SK-N-SH (cell line): ENCODE results near the gene CYB561D1. TPM values are rescaled to one million over a fixed set of nuclear protein-coding genes. Genes with fewer than 3 reads are reported as not detected.

Experiments
- CTCF ChIA-PET: fragments of 300-600, 350-600 bp; formaldehyde crosslinking; extraction: SDS; loops from one replicate; lab custom pipeline; 2021; lab: Yijun Ruan, JAX
- POLR2A ChIA-PET: fragments of 350-600 bp; sonication (Branson Sonifier 250); formaldehyde crosslinking; extraction: SDS; loops from one replicate; lab custom pipeline; 2020; ENCODE audit warnings: antibody characterized with exemption, inconsistent platforms; lab: Yijun Ruan, JAX
- DNase-seq: peaks from one replicate; pipeline ENCODE4 v3.0.0; 2012
- H2AFZ ChIP-seq: fragments of 200-600 bp; sonication (generic); 2 replicates; pipeline ENCODE4 v1.8.1; 2016; ENCODE audit warnings: antibody characterized with exemption, mild to moderate bottlenecking, low read depth
- H3F3A ChIP-seq: fragments of 200-600 bp; sonication (generic); replicated peaks from 2 replicates; pipeline ENCODE3; 2016; ENCODE audit warnings: antibody characterized with exemption, mild to moderate bottlenecking; ENCODE audit not compliant: insufficient read depth
- H3K27ac ChIP-seq, 2 experiments: fragments of 200-500 bp in 1 of 2; fragments of 200-600 bp in 1 of 2; sonication (Bioruptor generic) in 1 of 2; sonication (generic), shearing (Covaris generic) in 1 of 2; 2 replicates each; pipeline versions ENCODE4 v1.5.1 to v1.6.1; 2014 to 2016; ENCODE audit warnings: low read depth in 2 of 2, inconsistent platforms in 1 of 2, low read length in 1 of 2, mild to moderate bottlenecking in 1 of 2, mixed read lengths in 1 of 2
- H3K27me3 ChIP-seq: fragments of 200-600 bp; sonication (generic), shearing (Covaris generic); 2 replicates; pipeline ENCODE4 v1.6.1; 2016; ENCODE audit warnings: mixed run types; ENCODE audit not compliant: insufficient read depth
- H3K36me3 ChIP-seq, 2 experiments: fragments of 200-500 bp in 1 of 2; fragments of 200-600 bp in 1 of 2; sonication (Bioruptor generic) in 1 of 2; sonication (generic) in 1 of 2; replicated peaks in 1 of 2; 2 replicates each; pipeline versions ENCODE3 to v1.5.1; 2014 to 2016; ENCODE audit warnings: low read length in 1 of 2, mild to moderate bottlenecking in 1 of 2; ENCODE audit not compliant: insufficient read depth in 2 of 2, control insufficient read depth in 1 of 2
- H3K4me1 ChIP-seq, 2 experiments: fragments of 200-500 bp in 1 of 2; fragments of 200-600 bp in 1 of 2; sonication (Bioruptor generic) in 1 of 2; sonication (generic), shearing (Covaris generic) in 1 of 2; 2 replicates each; pipeline versions ENCODE4 v1.5.1 to v1.6.1; 2014 to 2016; ENCODE audit warnings: low read depth in 1 of 2, low read length in 1 of 2, mixed run types in 1 of 2; ENCODE audit not compliant: insufficient read depth in 2 of 2, control insufficient read depth in 1 of 2
- H3K4me2 ChIP-seq: fragments of 200-600 bp; sonication (generic), shearing (Covaris generic); 2 replicates; pipeline ENCODE4 v1.6.1; 2017; ENCODE audit warnings: mixed run types
- H3K4me3 ChIP-seq, 2 experiments: fragments of 200-500 bp in 1 of 2; fragments of 200-600 bp in 1 of 2; sonication (Bioruptor generic) in 1 of 2; sonication (generic), shearing (Covaris generic) in 1 of 2; 2 replicates each; pipeline versions ENCODE4 v1.5.1 to v1.8.1; 2014 to 2016; ENCODE audit warnings: low read depth in 2 of 2, inconsistent platforms in 1 of 2, low read length in 1 of 2, mild to moderate bottlenecking in 1 of 2, mixed read lengths in 1 of 2, moderate library complexity in 1 of 2
- H3K79me2 ChIP-seq: fragments of 200-600 bp; sonication (generic); 2 replicates; pipeline ENCODE4 v1.8.1; 2017; ENCODE audit warnings: mild to moderate bottlenecking; ENCODE audit not compliant: insufficient read depth
- H3K9ac ChIP-seq: fragments of 200-600 bp; sonication (generic); 2 replicates; pipeline ENCODE4 v1.6.1; 2017; ENCODE audit warnings: mixed run types
- H3K9me2 ChIP-seq: fragments of 200-600 bp; sonication (generic); 2 replicates; pipeline ENCODE4 v1.6.1; 2017; ENCODE audit warnings: mixed run types
- H3K9me3 ChIP-seq: fragments of 200-600 bp; sonication (generic); 2 replicates; pipeline ENCODE4 v1.6.1; 2017; ENCODE audit warnings: mixed run types, mild to moderate bottlenecking, moderate library complexity
- H4K20me1 ChIP-seq: fragments of 200-600 bp; sonication (generic); 2 replicates; pipeline ENCODE4 v1.6.1; 2017; ENCODE audit warnings: mild to moderate bottlenecking, mixed run types; ENCODE audit not compliant: insufficient read depth
- CHD2 ChIP-seq: fragments of 150-350 bp; IDR thresholded peaks from 2 replicates; pipeline ENCODE4 v1.6.1; 2018; ENCODE audit warnings: low read length; ENCODE audit not compliant: partially characterized antibody
- ELF1 ChIP-seq: IDR thresholded peaks from 2 replicates; pipeline ENCODE4 v1.4.0; 2012
- EP300 ChIP-seq, 2 experiments: IDR thresholded peaks; 2 replicates each; pipeline versions ENCODE4 v1.4.0 to v1.6.1; 2012; ENCODE audit warnings: borderline replicate concordance in 1 of 2, low read depth in 1 of 2, low read length in 1 of 2
- FOXJ3 ChIP-seq: sonication (generic); formaldehyde crosslinking; IDR thresholded peaks from 2 replicates; pipeline ENCODE4 v1.5.1; 2020; ENCODE audit warnings: mild to moderate bottlenecking, missing genetic modification reagents
- GABPA ChIP-seq: IDR thresholded peaks from 2 replicates; pipeline ENCODE4 v1.4.0; 2012; ENCODE audit warnings: low read depth, mild to moderate bottlenecking
- GATA2 ChIP-seq: sonication (generic); formaldehyde crosslinking; IDR thresholded peaks from 2 replicates; pipeline ENCODE4 v1.5.0; 2020; ENCODE audit warnings: mild to moderate bottlenecking, missing genetic modification reagents
- MEF2A ChIP-seq: IDR thresholded peaks from 2 replicates; pipeline ENCODE4 v1.4.0; 2012; ENCODE audit warnings: low read depth, borderline replicate concordance
- MXI1 ChIP-seq: IDR thresholded peaks from 2 replicates; pipeline ENCODE4 v1.6.1; 2012; ENCODE audit warnings: mild to moderate bottlenecking, low read depth, low read length, improper control_type of control experiment
- NFIC ChIP-seq: IDR thresholded peaks from 2 replicates; pipeline ENCODE4 v1.4.0; 2012; ENCODE audit warnings: borderline replicate concordance
- NRF1 ChIP-seq: IDR thresholded peaks from 2 replicates; pipeline ENCODE4 v1.6.1; 2012; ENCODE audit warnings: low read depth, mild to moderate bottlenecking, low read length
- POLR2AphosphoS5 ChIP-seq: IDR thresholded peaks from 2 replicates; pipeline ENCODE4 v1.6.1; 2012; ENCODE audit warnings: low read depth, low read length
- RAD21 ChIP-seq: IDR thresholded peaks from 2 replicates; pipeline ENCODE4 v1.6.1; 2012; ENCODE audit warnings: mild to moderate bottlenecking, low read length
- SIN3A ChIP-seq: IDR thresholded peaks from 2 replicates; pipeline ENCODE4 v1.6.1; 2012; ENCODE audit warnings: low read depth, mild to moderate bottlenecking, low read length, moderate library complexity, borderline replicate concordance
- TAF1 ChIP-seq: IDR thresholded peaks from 2 replicates; pipeline ENCODE4 v1.6.1; 2012; ENCODE audit warnings: low read depth, mild to moderate bottlenecking, low read length, moderate library complexity, borderline replicate concordance
- TCF12 ChIP-seq: IDR thresholded peaks from 2 replicates; pipeline ENCODE4 v1.4.0; 2012
- YY1 ChIP-seq: IDR thresholded peaks from 2 replicates; pipeline ENCODE4 v1.4.0; 2012; ENCODE audit warnings: low read depth, mild to moderate bottlenecking
- WGBS: methylation state at CpG from one replicate; pipeline ENCODE4 v1.1.6; 2017; ENCODE audit warnings: low lambda C conversion rate; 5-methylcytosine and 5-hydroxymethylcytosine counted together
- polyA plus RNA-seq, 3 experiments: library from polyadenylated mRNA; depleted of rRNA; stranded (reverse); fragments of >200 nt; gene quantifications; 2 replicates each; pipeline ENCODE4 v1.2.3, GENCODE V29; 2012
- TF ChIP-seq, protein P1 (sequence below): IDR thresholded peaks from 2 replicates; pipeline ENCODE4 v1.4.0; 2012; ENCODE audit warnings: low read depth
- TF ChIP-seq, protein P2 (sequence below): IDR thresholded peaks from 2 replicates; pipeline ENCODE4 v1.4.0; 2012; ENCODE audit warnings: low read depth, borderline replicate concordance
- TF ChIP-seq, protein P3 (sequence below): IDR thresholded peaks from 2 replicates; pipeline ENCODE4 v1.6.1; 2012; ENCODE audit warnings: mild to moderate bottlenecking, low read depth, low read length, moderate library complexity

The CYB561D1 gene
- polyA plus RNA-seq, 1 of the 3 experiments (the other 2 are of a cell fraction) = 5.4 TPM

DNA sequence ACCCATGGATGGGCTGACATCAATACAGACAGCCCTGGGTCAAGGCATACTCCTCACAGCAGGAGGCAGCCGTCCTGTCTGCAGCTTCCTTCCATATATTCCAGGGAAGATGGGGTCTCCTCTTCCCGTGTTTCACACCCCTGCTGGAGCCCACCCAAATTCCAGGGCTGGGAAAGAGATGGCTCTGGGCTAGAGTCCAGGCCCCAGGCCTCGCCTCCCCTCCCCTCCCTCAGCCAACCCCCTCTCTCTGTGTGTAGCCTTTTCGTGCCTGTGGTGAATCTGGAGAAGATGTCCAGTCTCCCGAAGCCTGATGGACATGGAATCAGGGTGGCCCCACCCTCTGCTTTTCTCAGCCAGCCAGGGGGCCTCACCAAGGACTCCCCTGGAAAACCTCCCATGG is 6.6 kb upstream of the CYB561D1 start:
- POLR2A ChIA-PET = no interaction called here

More for the DNA sequence above, 6.6 kb upstream of the CYB561D1 start:
- Histone ChIP-seq H3K9ac (no peak overlapping the region), H3K9me2 (no peaks in the 10 kb centered on the region), H3K4me2 (no peak overlapping the region), H3K27me3 (no peaks in the 10 kb centered on the region; the same call in 1 of the 2 replicates), H3K36me3 (peaks cover 0 to 16% of the 10 kb centered on the region in 2 experiments), H3K79me2 (peaks cover 12% of the 10 kb centered on the region; the same call in 1 of the 2 replicates), H3K27ac (no peak overlapping the region; a peak in 1 of 4 replicates), H3K4me1 (peaks cover 6 to 15% of the 10 kb centered on the region in 2 experiments; a peak in 2 of 4 replicates), H3K4me3 (no peak overlapping the region), H4K20me1 (no peaks in the 10 kb centered on the region), H3F3A (no peaks in the 10 kb centered on the region), H3K9me3 (no peaks in the 10 kb centered on the region), H2AFZ (no peak overlapping the region)
- CTCF ChIA-PET = interaction anchor here (0.6 to 40.2 kb wide), 3 partner anchors 18 to 162 kb away, joined by 3 to 1710 read pairs (median 238); partner anchors contain the start of genes AMIGO1 and GPR61
- no peak for DNase-seq
- TF ChIP-seq, protein P1, sequence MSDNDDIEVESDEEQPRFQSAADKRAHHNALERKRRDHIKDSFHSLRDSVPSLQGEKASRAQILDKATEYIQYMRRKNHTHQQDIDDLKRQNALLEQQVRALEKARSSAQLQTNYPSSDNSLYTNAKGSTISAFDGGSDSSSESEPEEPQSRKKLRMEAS = no peak
- no peak for TF ChIP-seq YY1
- TF ChIP-seq NRF1 = no peak
- no peak for TF ChIP-seq GATA2
- TF ChIP-seq ELF1 = no peak
- TF ChIP-seq, protein P2, sequence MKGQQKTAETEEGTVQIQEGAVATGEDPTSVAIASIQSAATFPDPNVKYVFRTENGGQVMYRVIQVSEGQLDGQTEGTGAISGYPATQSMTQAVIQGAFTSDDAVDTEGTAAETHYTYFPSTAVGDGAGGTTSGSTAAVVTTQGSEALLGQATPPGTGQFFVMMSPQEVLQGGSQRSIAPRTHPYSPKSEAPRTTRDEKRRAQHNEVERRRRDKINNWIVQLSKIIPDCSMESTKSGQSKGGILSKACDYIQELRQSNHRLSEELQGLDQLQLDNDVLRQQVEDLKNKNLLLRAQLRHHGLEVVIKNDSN = no peak
- no peak for TF ChIP-seq MEF2A
- TF ChIP-seq SIN3A = no peak
- no peak for TF ChIP-seq CHD2
- no peak for TF ChIP-seq TCF12
- no peak for TF ChIP-seq EP300 (IDR thresholded peaks at IDR 0.05; ENCODE audit: borderline replicate concordance in 1 of 2, low read depth in 1 of 2, low read length in 1 of 2)
- TF ChIP-seq RAD21 = no peak
- TF ChIP-seq POLR2AphosphoS5 = no peak
- TF ChIP-seq TAF1 = no peak
- no peak for TF ChIP-seq GABPA
- no peak for TF ChIP-seq NFIC
- no peak for TF ChIP-seq MXI1
- TF ChIP-seq, protein P3, sequence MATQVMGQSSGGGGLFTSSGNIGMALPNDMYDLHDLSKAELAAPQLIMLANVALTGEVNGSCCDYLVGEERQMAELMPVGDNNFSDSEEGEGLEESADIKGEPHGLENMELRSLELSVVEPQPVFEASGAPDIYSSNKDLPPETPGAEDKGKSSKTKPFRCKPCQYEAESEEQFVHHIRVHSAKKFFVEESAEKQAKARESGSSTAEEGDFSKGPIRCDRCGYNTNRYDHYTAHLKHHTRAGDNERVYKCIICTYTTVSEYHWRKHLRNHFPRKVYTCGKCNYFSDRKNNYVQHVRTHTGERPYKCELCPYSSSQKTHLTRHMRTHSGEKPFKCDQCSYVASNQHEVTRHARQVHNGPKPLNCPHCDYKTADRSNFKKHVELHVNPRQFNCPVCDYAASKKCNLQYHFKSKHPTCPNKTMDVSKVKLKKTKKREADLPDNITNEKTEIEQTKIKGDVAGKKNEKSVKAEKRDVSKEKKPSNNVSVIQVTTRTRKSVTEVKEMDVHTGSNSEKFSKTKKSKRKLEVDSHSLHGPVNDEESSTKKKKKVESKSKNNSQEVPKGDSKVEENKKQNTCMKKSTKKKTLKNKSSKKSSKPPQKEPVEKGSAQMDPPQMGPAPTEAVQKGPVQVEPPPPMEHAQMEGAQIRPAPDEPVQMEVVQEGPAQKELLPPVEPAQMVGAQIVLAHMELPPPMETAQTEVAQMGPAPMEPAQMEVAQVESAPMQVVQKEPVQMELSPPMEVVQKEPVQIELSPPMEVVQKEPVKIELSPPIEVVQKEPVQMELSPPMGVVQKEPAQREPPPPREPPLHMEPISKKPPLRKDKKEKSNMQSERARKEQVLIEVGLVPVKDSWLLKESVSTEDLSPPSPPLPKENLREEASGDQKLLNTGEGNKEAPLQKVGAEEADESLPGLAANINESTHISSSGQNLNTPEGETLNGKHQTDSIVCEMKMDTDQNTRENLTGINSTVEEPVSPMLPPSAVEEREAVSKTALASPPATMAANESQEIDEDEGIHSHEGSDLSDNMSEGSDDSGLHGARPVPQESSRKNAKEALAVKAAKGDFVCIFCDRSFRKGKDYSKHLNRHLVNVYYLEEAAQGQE = no peak
- no peak for TF ChIP-seq FOXJ3 (CRISPR knock-in tag)
- WGBS = 89% methylated on average over 5 of the region's 5 CpGs
